Tibial nerve (tissue), 3 donors: Measurements from ENCODE around the gene SHCBP1.

ENCODE experiments used
- POLR2A ChIP-seq, 2 donors: fragments of 450-650 bp; IDR thresholded peaks; one replicate each; pipeline ENCODE4 v1.6.1; 2017; ENCODE audit warnings: antibody characterized with exemption in 2 of 2, mild to moderate bottlenecking in 2 of 2, moderate library complexity in 2 of 2
- TF ChIP-seq, protein P1 (sequence below), 5 experiments: fragments of 200-600 bp in 3 of 5; fragments of 450-650 bp in 2 of 5; sonication (generic) in 3 of 5; IDR thresholded peaks; one replicate each; pipeline ENCODE4 v1.5.1; 2016 to 2019; ENCODE audit warnings: antibody characterized with exemption in 5 of 5, mild to moderate bottlenecking in 3 of 5, moderate library complexity in 2 of 5

DNA sequence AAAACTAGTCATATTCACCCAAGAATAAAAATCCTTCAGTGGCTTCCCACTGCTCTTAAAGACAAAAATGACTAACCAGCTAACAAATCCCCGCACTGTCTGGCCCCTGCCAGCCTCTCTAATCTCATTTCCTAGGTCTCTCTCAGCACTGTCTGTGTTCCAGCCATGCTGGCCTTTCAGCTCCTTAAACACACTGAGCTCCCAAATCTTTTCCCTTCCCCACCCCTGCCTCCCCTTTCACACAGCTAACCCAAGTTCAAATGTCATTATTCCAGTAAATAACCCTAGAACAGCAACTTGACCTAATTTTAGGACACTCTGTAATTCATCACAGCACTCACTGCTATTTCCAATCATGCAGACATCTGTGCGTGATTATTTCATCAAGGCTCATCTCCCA is 7.8 kb downstream of the SHCBP1 start:
- TF ChIP-seq, protein P1, sequence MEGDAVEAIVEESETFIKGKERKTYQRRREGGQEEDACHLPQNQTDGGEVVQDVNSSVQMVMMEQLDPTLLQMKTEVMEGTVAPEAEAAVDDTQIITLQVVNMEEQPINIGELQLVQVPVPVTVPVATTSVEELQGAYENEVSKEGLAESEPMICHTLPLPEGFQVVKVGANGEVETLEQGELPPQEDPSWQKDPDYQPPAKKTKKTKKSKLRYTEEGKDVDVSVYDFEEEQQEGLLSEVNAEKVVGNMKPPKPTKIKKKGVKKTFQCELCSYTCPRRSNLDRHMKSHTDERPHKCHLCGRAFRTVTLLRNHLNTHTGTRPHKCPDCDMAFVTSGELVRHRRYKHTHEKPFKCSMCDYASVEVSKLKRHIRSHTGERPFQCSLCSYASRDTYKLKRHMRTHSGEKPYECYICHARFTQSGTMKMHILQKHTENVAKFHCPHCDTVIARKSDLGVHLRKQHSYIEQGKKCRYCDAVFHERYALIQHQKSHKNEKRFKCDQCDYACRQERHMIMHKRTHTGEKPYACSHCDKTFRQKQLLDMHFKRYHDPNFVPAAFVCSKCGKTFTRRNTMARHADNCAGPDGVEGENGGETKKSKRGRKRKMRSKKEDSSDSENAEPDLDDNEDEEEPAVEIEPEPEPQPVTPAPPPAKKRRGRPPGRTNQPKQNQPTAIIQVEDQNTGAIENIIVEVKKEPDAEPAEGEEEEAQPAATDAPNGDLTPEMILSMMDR (IDR thresholded peaks at IDR 0.05): no peak
- TF ChIP-seq POLR2A (IDR thresholded peaks at IDR 0.05): no peak
